Caco-2 (cell line): Measurements from ENCODE around the gene EIF4E3. TPM values are rescaled to one million over a fixed set of nuclear protein-coding genes. Genes with fewer than 3 reads are reported as not detected.

ENCODE experiments used
- BruUV-seq: library from RNA; stranded (reverse); fragments of 400-500 nt; replicated peaks from 2 replicates; lab custom pipeline; 2021; lab: Mats Ljungman, UMichigan
- CTCF ChIA-PET: fragments of 300-600 bp; sonication (Branson Sonifier 250); formaldehyde crosslinking; loops from one replicate; lab custom pipeline; 2022; ENCODE audit warnings: antibody characterized with exemption; lab: Charles Lee
- POLR2A ChIA-PET: fragments of 300-600 bp; sonication (Branson Sonifier 250); formaldehyde crosslinking; loops from one replicate; lab custom pipeline; 2022; ENCODE audit warnings: antibody characterized with exemption; lab: Charles Lee
- DNase-seq, 2 experiments: peaks; one replicate each; pipeline versions ENCODE4 v3.0.0 to v3.0.0-alpha.2; 2020 to 2022
- H3K27me3 ChIP-seq: replicated peaks from 2 replicates; pipeline ENCODE4 v1.6.0; 2011; ENCODE audit warnings: low read length; ENCODE audit not compliant: control insufficient read depth, insufficient read depth
- H3K36me3 ChIP-seq: 2 replicates; pipeline ENCODE4 v1.5.1; 2011; ENCODE audit warnings: low read length; ENCODE audit not compliant: control insufficient read depth, insufficient read depth
- H3K4me1 ChIP-seq: fragments of 250-450 bp; sonication (Bioruptor Pico); 2 replicates; pipeline ENCODE4 v1.5.1; 2020; ENCODE audit warnings: mild to moderate bottlenecking
- H3K4me3 ChIP-seq: 2 replicates; pipeline ENCODE4 v1.5.1; 2011; ENCODE audit warnings: low read depth, mild to moderate bottlenecking, control low read depth, low read length
- H3K9me3 ChIP-seq: fragments of 250-450 bp; sonication (Bioruptor Pico); 2 replicates; pipeline ENCODE4 v1.5.1; 2020; ENCODE audit warnings: mild to moderate bottlenecking, moderate library complexity
- H3K27ac Mint-ChIP-seq: one replicate; pipeline ENCODE4 v1.8.0; 2022; ENCODE audit warnings: mixed read lengths; ENCODE audit not compliant: unreplicated experiment
- H3K27me3 Mint-ChIP-seq: one replicate; pipeline ENCODE4 v1.8.0; 2022; ENCODE audit warnings: mixed read lengths; ENCODE audit not compliant: insufficient read depth, unreplicated experiment
- H3K36me3 Mint-ChIP-seq: one replicate; pipeline ENCODE4 v1.8.0; 2022; ENCODE audit warnings: mild to moderate bottlenecking, mixed read lengths; ENCODE audit not compliant: insufficient read depth, unreplicated experiment
- H3K4me1 Mint-ChIP-seq: one replicate; pipeline ENCODE4 v1.8.0; 2022; ENCODE audit warnings: low read depth, mixed read lengths; ENCODE audit not compliant: unreplicated experiment
- H3K4me3 Mint-ChIP-seq: one replicate; pipeline ENCODE4 v1.8.0; 2022; ENCODE audit warnings: mild to moderate bottlenecking, moderate library complexity, mixed read lengths; ENCODE audit not compliant: unreplicated experiment
- H3K9me3 Mint-ChIP-seq: one replicate; pipeline ENCODE4 v1.8.0; 2022; ENCODE audit warnings: mixed read lengths; ENCODE audit not compliant: unreplicated experiment
- intact Hi-C: fragments of 100-400 bp; cut with micrococcal nuclease; formaldehyde crosslinking; loops from one replicate; pipeline ENCODE4 v1.10.0; 2022; ENCODE audit not compliant: unreplicated experiment
- total RNA-seq: library from RNA; stranded (reverse); gene quantifications from 2 replicates; pipeline ENCODE4 v1.2.3, GENCODE V29; 2022
- TF ChIP-seq, protein P1 (sequence below), 2 experiments: fragments of 200-600 bp in 1 of 2; IDR thresholded peaks; 1 replicate in 1 of 2; 2 replicates in 1 of 2; pipeline versions ENCODE4 v1.5.1 to v1.8.0; 2011 to 2022; ENCODE audit warnings: antibody characterized with exemption in 1 of 2, control low read depth in 1 of 2, inconsistent platforms in 1 of 2, low read depth in 1 of 2, low read length in 1 of 2, mild to moderate bottlenecking in 1 of 2, moderate library complexity in 1 of 2; ENCODE audit not compliant: insufficient read depth in 1 of 2, severe bottlenecking in 1 of 2, unreplicated experiment in 1 of 2

The EIF4E3 gene
- total RNA-seq, 1 experiment from 2014 or later, result 1.7 TPM

DNA sequence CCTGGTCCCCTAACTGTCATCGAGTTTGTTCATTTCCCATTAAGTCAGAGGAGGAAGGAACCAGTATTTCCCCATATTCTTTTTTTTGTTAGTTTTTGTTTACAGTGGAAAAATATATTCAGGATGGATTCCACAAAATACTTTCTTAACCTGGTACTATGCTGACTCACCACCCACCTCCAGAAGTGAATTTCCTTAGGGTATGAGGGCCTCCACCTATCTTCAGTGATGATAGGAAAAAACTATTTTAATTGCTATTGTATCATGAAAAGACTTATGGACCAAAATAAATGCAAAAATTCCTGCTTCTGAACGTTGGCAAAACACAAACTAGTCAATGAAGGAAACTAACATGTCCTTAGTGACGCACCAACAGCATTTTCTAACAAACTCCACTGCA, 77.5 kb downstream of the EIF4E3 start:
- Histone ChIP-seq H3K27me3 (no peaks in the 10 kb centered on the region), H3K4me3 (no peak overlapping the region), H3K36me3 (no peaks in the 10 kb centered on the region), H3K9me3 (no peaks in the 10 kb centered on the region), H3K4me1 (peaks cover 20% of the 10 kb centered on the region)
- intact Hi-C loops, result no loop called here
- Mint-ChIP-seq H3K4me1 (peaks cover 13% of the 10 kb centered on the region), H3K36me3 (no peaks in the 10 kb centered on the region), H3K9me3 (no peaks in the 10 kb centered on the region), H3K4me3 (no peak overlapping the region), H3K27ac (no peak overlapping the region), H3K27me3 (no peaks in the 10 kb centered on the region)
- CTCF ChIA-PET, result no interaction called here
- TF ChIP-seq, protein P1, sequence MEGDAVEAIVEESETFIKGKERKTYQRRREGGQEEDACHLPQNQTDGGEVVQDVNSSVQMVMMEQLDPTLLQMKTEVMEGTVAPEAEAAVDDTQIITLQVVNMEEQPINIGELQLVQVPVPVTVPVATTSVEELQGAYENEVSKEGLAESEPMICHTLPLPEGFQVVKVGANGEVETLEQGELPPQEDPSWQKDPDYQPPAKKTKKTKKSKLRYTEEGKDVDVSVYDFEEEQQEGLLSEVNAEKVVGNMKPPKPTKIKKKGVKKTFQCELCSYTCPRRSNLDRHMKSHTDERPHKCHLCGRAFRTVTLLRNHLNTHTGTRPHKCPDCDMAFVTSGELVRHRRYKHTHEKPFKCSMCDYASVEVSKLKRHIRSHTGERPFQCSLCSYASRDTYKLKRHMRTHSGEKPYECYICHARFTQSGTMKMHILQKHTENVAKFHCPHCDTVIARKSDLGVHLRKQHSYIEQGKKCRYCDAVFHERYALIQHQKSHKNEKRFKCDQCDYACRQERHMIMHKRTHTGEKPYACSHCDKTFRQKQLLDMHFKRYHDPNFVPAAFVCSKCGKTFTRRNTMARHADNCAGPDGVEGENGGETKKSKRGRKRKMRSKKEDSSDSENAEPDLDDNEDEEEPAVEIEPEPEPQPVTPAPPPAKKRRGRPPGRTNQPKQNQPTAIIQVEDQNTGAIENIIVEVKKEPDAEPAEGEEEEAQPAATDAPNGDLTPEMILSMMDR (IDR thresholded peaks at IDR 0.05; ENCODE audit: insufficient read depth in 1 of 2, low read depth in 1 of 2, low read length in 1 of 2, severe bottlenecking in 1 of 2, unreplicated experiment in 1 of 2), result no peak
- POLR2A ChIA-PET, result no interaction called here
- no peak for DNase-seq
- BruUV-seq, result no TSS peak

DNA sequence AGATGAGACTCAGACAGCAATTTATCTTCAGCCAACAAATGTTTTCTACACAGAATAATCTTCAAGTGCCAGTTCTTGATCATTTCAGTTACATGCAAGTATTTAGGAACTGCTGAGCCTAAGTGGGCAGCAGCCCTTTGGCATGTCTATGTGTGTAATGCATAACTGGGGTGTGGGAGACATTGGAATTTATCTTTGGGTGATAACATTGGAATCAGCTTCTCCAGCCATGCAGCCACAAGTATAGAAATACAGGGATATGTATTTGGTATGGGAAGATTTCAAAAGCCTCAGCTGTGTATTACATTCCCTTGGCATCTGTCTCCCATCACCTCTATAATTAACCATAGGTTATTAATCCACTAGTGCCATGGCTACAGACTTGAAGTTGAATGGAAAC, 78.2 kb downstream of the EIF4E3 start:
- Mint-ChIP-seq H3K4me3 (no peak overlapping the region), H3K36me3 (no peaks in the 10 kb centered on the region), H3K27ac (no peak overlapping the region), H3K9me3 (no peaks in the 10 kb centered on the region), H3K4me1 (peaks cover 9% of the 10 kb centered on the region), H3K27me3 (no peaks in the 10 kb centered on the region)
- Histone ChIP-seq H3K36me3 (no peaks in the 10 kb centered on the region), H3K27me3 (no peaks in the 10 kb centered on the region), H3K4me1 (peaks cover 19% of the 10 kb centered on the region), H3K9me3 (no peaks in the 10 kb centered on the region), H3K4me3 (no peak overlapping the region)
- CTCF ChIA-PET, result no interaction called here
- POLR2A ChIA-PET, result no interaction called here
- no peak for DNase-seq
- intact Hi-C loops, result no loop called here
- TF ChIP-seq, protein P1 (IDR thresholded peaks at IDR 0.05; ENCODE audit: insufficient read depth in 1 of 2, low read depth in 1 of 2, low read length in 1 of 2, severe bottlenecking in 1 of 2, unreplicated experiment in 1 of 2), result no peak
- no TSS peak for BruUV-seq

DNA sequence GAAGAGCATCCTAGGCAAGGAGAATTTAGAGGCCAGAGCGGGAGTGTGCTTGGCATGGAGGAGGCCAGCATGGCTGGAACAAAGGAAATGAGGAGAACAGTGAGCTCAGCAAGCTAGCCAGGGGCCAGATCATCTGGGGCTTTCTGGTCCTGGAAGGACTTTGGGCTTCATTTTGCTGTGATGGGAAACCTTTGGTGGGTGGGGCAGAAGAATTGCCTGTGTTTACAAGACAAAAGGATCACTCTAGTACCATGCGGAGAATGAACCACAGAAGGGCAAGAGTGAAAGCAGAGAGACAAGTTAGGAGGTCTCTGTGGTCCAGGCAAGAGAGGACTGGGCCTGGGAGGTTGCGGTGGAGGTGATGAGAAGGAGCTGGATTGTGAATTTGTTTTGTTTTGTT, 80.1 kb downstream of the EIF4E3 start:
- BruUV-seq, result no TSS peak
- Mint-ChIP-seq H3K27me3 (no peaks in the 10 kb centered on the region), H3K36me3 (no peaks in the 10 kb centered on the region), H3K4me3 (no peak overlapping the region), H3K4me1 (peaks cover 9% of the 10 kb centered on the region), H3K9me3 (no peaks in the 10 kb centered on the region), H3K27ac (no peak overlapping the region)
- POLR2A ChIA-PET, result no interaction called here
- no peaks in the 10 kb centered on the region for H3K36me3 ChIP-seq
- intact Hi-C loops, result no loop called here
- no peak for DNase-seq
- no peak overlapping the region for H3K4me3 ChIP-seq
- TF ChIP-seq, protein P1 (IDR thresholded peaks at IDR 0.05; ENCODE audit: insufficient read depth in 1 of 2, low read depth in 1 of 2, low read length in 1 of 2, severe bottlenecking in 1 of 2, unreplicated experiment in 1 of 2), result no peak
- peaks cover 19% of the 10 kb centered on the region for H3K4me1 ChIP-seq
- H3K9me3 ChIP-seq, result no peaks in the 10 kb centered on the region
- no peaks in the 10 kb centered on the region for H3K27me3 ChIP-seq
- CTCF ChIA-PET, result no interaction called here
